Measurements from ENCODE around the gene SAE1.
"Not testable (repeated sequence)": the region's sequence is repeated elsewhere in the genome, so short reads cannot be mapped to it uniquely, and the experiment has no call there.

Gene SAE1

DNA sequence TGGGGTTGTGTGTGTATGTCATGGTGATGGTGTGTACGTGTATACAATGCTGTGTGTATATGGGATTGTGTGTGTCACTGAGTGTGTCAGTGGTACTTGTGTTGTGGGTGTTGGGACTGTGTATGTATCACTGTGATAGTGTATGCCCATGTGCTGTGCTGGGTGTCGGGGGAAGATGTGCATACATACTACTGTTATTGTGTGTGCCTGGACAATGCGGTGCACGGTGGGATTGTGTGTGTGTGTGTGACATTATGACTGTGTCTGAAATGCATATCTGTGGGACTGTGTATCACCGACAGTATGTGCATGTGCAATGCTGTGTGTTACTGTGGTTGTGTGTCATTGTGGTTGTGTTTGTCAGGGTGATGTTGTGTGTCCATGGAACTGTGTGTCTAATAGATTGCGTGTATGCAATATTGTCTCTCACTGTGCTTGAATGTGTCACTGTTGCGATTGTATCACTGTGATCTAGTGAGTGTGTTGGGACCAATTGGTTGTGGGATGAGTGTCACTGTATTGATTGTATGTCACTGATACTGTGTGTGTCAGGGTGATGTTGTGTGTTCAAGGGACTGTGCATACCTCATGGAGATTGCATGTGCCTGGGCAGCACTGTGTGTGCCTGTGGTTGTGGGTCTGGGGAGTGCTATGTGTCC is 111.4 kb downstream of the SAE1 start:
- no peak for DNase-seq

DNA sequence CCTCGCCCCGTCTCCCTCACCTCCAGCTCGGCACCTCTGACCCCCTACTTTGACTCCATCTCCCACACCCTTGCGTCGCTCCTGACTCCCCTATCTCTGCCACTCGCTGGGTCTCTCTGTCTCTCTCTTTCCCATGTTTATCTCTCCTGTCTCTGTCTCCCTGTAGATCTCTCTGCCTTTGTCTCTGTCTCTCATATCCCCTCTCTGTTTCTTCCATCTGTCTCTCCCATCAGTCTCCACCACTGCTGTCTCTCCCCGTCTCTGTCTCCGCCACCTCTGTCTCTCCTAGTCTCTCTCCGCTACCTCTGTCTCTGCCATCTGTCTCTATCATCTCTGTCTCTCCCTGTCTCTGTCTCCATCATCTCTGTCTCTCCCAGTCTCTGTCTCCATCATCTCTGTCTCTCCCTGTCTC is 112.7 kb downstream of the SAE1 start:
- DNase-seq: no peak

DNA sequence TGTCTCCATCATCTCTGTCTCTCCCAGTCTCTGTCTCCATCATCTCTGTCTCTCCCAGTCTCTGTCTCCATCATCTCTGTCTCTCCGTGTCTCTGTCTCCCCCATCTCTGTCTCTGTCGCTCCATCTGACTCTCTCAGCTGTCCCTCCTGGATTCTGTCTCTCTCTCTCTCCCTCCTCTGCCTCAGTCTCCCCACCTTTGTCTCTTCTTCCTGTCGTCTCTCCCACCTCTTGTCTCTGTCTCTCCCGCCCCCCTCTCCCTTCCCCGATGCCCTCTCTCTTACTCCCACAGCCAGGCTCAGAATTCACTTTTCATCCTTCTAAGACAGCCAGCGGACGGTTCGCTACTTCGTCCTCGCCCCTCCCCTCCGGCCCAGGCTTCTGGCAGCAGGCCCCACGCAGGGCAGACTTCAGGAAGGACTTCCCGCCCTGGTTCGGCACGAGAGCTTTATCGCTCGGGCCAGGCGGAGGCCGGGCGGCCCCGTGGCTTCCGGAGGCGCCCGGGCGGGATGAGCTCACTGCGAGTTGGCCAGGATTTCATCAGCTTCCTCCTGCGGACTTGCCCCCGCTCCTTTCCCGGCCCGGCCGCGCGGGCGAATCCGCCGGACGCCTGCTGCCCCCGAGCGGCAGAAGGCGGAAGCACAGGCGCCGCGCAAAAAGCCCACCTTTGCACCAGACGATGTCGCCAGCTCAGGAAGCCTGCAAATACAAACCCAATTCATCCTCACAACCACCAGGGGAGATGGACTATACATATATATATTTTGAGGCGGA is 113.3 kb downstream of the SAE1 start:
- DNase-seq: peak; percentile 83 to 94

DNA sequence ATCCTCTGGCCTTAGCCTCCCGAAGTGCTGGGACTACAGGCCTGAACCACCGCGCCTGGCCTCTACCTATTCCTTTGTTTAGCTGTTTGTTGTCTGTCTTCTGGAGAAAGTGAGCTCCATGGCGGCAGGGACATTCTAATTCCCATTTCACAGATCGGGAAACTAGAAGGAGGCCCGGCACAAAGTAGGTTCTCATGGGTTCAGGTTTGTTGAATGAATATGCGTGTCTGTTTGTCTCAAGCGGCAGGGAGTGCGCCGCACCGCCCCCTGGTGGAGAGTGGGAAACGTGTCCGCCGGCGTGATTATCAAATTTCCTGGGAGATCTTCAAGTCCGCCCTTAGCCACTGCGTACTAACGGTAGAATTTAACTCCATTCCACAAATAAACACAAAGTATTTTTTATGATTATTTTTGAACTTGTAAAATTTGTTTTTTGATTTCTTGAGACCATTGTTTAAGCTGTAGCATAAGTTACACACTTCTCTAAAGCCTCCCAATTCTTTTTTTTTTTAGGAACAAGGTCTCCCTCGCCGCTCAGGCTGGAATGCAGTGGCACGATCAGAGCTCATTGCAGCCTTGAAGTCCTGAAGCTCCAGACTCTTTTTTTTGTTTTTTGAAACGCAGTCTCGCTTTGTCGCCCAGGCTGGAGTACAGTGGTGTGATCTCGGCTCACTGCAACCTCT is 116.8 kb downstream of the SAE1 start:
- peak; percentile 16 to 71 for DNase-seq

DNA sequence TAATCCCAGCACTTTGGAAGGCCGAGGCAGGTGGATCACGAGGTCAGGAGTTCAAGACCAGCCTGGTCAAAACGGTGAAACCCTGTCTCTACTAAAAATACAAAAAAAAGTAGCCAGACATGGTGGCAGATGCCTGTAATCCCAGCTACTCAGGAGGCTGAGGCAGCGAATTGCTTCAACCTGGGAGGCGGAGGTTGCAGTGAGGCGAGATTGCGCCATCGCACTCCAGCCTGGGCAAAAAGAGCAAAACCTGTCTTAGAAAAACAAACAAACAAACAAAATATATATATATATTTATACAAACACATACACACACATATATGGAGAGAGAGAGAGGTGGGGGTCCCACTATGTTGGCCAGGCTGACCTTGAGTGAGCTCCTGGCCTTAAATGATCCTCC is 122.4 kb downstream of the SAE1 start:
- DNase-seq: not testable (repeated sequence)

DNA sequence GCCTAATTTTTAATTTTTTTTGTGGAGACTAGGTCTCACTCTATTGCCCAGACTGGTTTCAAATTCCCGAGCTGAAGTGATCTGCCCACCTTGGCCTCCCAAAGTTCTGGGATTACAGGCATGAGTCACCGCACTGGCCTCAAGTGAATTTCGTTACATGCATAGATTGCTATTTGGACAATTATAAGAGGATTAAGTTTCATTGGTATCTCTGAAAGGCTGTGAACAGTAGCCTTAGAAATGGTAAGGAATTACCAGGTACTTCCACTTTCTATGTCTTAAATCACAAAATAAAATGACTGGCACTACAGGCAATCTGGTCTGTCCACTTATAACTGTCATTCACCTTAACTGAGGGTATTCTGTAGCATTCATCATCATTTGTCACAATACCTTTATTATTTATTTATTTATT is 122.8 kb downstream of the SAE1 start:
- peak in 1 of 2 experiments; percentile 37 for DNase-seq

DNA sequence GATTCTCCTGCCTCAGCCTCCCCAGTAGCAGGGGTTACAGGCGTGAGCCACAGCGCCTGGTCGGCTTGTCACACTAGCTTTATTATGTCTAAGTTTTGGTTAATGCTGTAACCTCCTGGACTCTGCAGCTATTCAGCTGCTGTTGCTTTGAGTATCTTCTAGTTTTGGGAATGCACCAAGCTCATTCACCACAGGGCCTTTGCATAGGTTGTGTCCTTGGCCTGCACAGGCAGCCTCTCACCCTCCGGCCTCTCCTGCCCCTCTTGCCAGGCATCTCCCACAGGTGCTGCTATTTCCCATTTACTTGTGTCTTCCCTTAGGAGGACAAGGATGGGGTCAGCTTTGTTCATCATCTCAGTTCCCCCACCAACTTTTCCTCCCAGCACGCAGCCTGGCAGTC is 123.3 kb downstream of the SAE1 start:
- DNase-seq: no peak

DNA sequence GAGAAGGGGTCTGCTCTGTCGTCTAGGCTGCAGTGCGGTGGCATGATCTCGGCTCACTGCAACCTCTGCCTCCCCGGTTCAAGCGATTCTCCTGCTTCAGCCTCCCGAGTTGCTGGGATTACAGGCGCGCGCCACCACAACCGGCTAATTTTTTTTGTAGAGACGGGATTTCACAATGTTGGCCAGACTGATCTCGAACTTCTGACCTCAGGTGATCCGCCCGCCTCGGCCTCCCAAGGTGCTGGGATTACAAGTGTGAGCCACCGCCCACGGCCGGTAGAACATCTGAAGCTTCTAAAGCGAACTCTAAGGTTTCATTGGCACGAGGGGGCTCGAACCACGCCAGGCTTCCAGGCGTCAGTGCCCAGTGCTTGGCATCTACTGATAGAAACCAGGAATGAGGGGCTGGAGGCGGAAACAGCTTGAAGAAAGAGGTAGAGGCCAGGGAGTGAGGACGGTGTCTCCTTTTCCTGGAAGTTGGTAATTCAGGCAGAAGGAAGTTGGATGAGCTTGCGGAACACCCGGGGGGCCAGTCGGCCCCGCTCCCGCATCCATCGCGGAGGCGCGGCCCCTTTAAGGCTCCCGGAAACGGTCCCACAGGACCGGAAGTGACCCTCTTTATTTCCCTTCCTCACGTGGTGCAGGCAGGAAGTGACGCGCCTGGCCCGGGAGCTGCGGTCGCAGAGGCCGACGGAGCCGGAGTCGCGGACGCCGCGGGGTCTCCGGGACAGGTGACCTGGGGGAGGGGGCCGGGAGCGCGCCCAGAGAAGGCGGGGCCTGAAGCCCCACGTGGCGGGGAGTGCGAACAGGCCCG is 125.5 kb downstream of the SAE1 start, which contains the start of gene CCDC9:
Gene CCDC9 (plus strand): TSS at position 647 of the 814 bp plus-strand sequence. CDS start 1,876 bp downstream, outside the sequence.
- DNase-seq: peak; percentile 96 to 98

DNA sequence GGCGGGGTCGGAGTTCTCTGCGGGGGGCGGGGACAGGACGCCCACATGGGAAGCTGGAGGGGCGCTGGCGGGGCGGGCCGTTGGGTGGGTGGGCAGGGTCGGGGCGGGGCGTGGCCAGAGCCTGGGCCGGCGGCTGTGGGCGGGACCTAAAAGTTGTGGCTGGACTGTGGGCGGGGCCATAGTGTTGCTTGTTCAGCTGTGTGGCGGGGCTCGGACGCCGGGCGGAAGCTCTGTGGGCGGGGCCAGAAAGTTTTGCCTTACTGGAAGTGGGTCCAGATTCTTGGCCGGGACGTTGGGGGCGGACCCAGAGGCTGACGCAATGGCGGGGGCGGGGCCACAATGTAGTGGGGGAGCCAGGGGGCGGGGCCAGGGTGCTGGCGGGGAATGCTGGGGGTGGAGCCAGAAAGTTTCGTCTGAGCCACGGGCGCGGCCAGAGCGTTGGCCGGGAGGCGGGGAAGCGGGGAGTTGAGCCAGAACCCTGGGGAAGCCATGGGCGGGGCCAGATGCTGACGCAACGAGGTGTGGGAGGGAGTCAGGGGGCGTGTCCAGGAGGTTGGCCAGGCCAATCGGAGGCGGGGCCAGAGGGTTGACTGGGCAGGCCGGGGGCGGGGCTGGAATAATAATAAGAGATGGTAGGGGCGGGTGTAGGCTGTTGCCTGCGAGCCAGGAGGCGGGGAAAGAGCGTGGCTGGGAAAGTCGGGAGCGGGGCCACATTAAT is 126.2 kb downstream of the SAE1 start:
- DNase-seq: peak; percentile 99

DNA sequence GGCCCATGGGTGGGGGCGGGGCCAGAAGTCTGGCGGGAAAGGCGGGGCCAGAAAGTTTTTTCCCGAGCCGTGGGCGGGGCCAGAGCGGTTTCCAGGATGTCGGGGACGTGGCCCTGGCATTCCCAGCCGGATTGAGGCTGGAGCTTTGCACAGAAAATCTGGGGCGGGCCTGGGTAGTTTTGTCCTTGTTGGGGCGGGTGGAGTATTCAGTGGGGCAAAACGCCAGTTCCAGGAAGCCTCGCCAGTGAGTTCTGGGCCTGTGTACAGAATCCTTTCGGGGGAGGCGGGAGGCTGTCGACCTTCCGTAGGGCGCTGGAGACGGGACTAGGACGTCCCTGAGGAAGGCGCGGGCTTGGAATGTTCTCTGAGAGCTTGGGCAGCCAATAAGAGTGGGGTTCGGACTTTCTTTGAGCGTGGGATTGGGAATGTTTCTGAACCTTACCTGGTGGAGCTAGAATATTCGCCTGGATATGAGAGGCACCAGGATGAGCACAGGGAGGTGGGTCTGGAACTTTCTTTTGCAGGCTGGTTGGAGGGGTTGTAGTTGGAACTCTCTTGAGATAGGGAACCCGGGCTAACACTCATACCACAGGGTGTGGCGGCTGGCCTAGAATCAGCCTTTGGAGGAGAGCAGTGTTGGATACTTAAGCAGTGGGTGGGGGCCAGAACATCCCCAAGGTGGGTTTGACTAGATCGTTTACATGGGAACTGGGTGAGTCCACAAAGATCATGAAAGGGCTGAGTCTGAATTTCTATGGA is 127.0 kb downstream of the SAE1 start:
- peak in 1 of 2 experiments; percentile 30 for DNase-seq

DNA sequence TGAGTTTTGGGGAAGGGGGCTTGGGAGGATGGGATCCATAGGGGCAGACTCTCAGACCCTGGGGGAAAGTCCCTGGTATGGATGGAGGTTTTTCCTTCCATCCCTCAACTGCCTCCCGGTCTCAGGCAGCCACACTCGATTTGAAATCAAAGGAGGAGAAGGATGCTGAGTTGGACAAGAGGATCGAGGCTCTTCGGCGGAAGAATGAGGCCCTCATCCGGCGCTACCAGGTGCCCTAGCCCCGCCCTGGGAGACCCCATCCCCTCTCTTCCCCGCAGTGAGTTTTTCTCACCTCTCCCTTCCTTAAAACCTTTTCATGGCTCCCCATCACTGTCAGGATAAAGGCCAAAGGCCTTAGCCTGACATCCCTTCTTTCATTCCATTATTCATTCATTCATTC is 127.8 kb downstream of the SAE1 start:
- no peak for DNase-seq

DNA sequence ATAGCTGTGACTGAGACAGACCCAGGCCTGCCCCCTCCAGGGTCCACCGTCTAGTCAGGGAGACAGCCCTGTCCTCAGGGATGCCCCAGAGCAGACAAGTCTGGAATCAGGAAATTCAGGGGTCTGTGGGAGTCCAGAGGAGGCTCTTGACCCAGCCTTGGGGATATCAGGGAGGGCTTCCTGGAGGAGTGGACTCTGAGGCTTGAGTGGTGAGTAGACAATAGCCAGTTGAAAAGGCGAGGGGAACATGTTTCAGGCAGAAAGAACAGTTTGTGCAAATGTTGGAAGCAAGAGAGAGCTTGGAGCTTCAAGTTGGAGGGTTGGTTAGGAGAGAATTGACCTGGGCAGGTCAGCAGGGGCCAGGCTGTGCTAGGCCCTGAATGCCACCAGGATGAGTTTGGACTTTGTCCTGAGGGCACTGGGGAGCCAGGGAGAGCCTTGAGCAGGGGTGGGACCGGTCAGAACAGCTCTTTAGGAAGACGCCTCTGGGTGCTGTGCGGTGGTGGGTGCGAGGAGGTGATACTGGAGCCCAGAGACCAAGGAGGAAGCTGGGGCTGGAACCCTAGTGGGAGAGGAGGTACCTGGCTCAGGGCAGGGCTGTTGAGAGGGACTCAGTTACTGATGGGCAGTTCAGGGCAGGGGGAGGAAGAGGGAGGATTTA is 128.4 kb downstream of the SAE1 start:
- DNase-seq: no peak

All from NCI-H524 (cell line).